ENCODE data around the gene NHEJ1. TPM values are rescaled to one million over a fixed set of nuclear protein-coding genes. Genes with fewer than 3 reads are reported as not detected.

The NHEJ1 gene
- total RNA-seq, 2 experiments from 2014 or later, result 12.7 to 14.3 TPM

GRCh38 chr2:219035942-219036341 lies 124.7 kb downstream of the NHEJ1 start:
- no TSS peak for BruUV-seq (replicated peaks)
- POLR2A ChIA-PET, result no interaction called here
- Histone ChIP-seq H3K27ac (ENCODE audit: low read depth, low read length, poor library complexity, severe bottlenecking) (no peak overlapping the region), H3K79me2 (ENCODE audit: insufficient read depth, low read depth, low read length) (no peaks in the 10 kb centered on the region), H3K36me3 (ENCODE audit: insufficient read depth, low read length) (no peaks in the 10 kb centered on the region), H3K4me2 (ENCODE audit: low read length) (no peak overlapping the region), H2AFZ (ENCODE audit: low read length) (no peak overlapping the region), H3K9me3 (ENCODE audit: low read length) (no peaks in the 10 kb centered on the region), H3K9me2 (ENCODE audit: insufficient read depth, low read length) (no peaks in the 10 kb centered on the region), H4K20me1 (ENCODE audit: insufficient read depth, low read length) (no peaks in the 10 kb centered on the region), H3K4me1 (ENCODE audit: insufficient read depth, low read length, poor library complexity, severe bottlenecking) (no peaks in the 10 kb centered on the region), H3K4me3 (ENCODE audit: low read depth, low read length, poor library complexity, severe bottlenecking) (no peak overlapping the region)
- intact Hi-C loops (cut with micrococcal nuclease; ENCODE audit: unreplicated experiment), result no loop called here
- no peak for DNase-seq (ENCODE audit: low spot score)
- CTCF ChIA-PET (ENCODE audit: unreplicated experiment), result no interaction called here
- no peak for TF ChIP-seq CTCF (conservative IDR thresholded peaks at IDR 0.05; ENCODE audit: low read length)

GRCh38 chr2:219034823-219035222 lies 125.8 kb downstream of the NHEJ1 start:
- Histone ChIP-seq H4K20me1 (ENCODE audit: insufficient read depth, low read length) (no peaks in the 10 kb centered on the region), H3K4me2 (ENCODE audit: low read length) (no peak overlapping the region), H3K4me3 (ENCODE audit: low read depth, low read length, poor library complexity, severe bottlenecking) (no peak overlapping the region), H3K4me1 (ENCODE audit: insufficient read depth, low read length, poor library complexity, severe bottlenecking) (no peaks in the 10 kb centered on the region), H3K9me3 (ENCODE audit: low read length) (no peaks in the 10 kb centered on the region), H3K27ac (ENCODE audit: low read depth, low read length, poor library complexity, severe bottlenecking) (no peak overlapping the region), H3K79me2 (ENCODE audit: insufficient read depth, low read depth, low read length) (no peaks in the 10 kb centered on the region), H3K9me2 (ENCODE audit: insufficient read depth, low read length) (no peaks in the 10 kb centered on the region), H2AFZ (ENCODE audit: low read length) (no peak overlapping the region), H3K36me3 (ENCODE audit: insufficient read depth, low read length) (no peaks in the 10 kb centered on the region)
- DNase-seq (ENCODE audit: low spot score), result no peak
- intact Hi-C loops (cut with micrococcal nuclease; ENCODE audit: unreplicated experiment), result no loop called here
- TF ChIP-seq EZH2phosphoT487 (IDR thresholded peaks at IDR 0.05; ENCODE audit: borderline replicate concordance, low read depth, low read length), result no peak
- TF ChIP-seq CTCF (conservative IDR thresholded peaks at IDR 0.05; ENCODE audit: low read length), result no peak
- CTCF ChIA-PET (ENCODE audit: unreplicated experiment), result no interaction called here
- POLR2A ChIA-PET, result no interaction called here
- no TSS peak for BruUV-seq (replicated peaks)

- Histone ChIP-seq H3K27ac (ENCODE audit: low read depth, low read length, poor library complexity, severe bottlenecking) (no peak overlapping the region), H3K9me3 (ENCODE audit: low read length) (no peaks in the 10 kb centered on the region), H3K4me3 (ENCODE audit: low read depth, low read length, poor library complexity, severe bottlenecking) (no peak overlapping the region), H4K20me1 (ENCODE audit: insufficient read depth, low read length) (no peaks in the 10 kb centered on the region), H3K36me3 (ENCODE audit: insufficient read depth, low read length) (no peaks in the 10 kb centered on the region), H3K4me2 (ENCODE audit: low read length) (no peak overlapping the region), H3K9me2 (ENCODE audit: insufficient read depth, low read length) (no peaks in the 10 kb centered on the region), H3K79me2 (ENCODE audit: insufficient read depth, low read depth, low read length) (no peaks in the 10 kb centered on the region), H2AFZ (ENCODE audit: low read length) (no peak overlapping the region), H3K4me1 (ENCODE audit: insufficient read depth, low read length, poor library complexity, severe bottlenecking) (no peaks in the 10 kb centered on the region)
- CTCF ChIA-PET (ENCODE audit: unreplicated experiment), result interaction anchor here (0.5 kb wide), 1 partner anchor 162 kb away, joined by 3 read pairs; no protein-coding TSS in a partner anchor
- POLR2A ChIA-PET, result interaction anchor here (0.6 to 0.9 kb wide), 2 partner anchors 21 to 126 kb away, joined by 3 read pairs; no protein-coding TSS in a partner anchor
- no peak for TF ChIP-seq CTCF (conservative IDR thresholded peaks at IDR 0.05; ENCODE audit: low read length)
- TF ChIP-seq EZH2phosphoT487 (IDR thresholded peaks at IDR 0.05; ENCODE audit: borderline replicate concordance, low read depth, low read length), result no peak
- intact Hi-C loops (cut with micrococcal nuclease; ENCODE audit: unreplicated experiment), result no loop called here
- BruUV-seq (replicated peaks), result no TSS peak
- DNase-seq (ENCODE audit: low spot score), result no peak
Observed at GRCh38 chr2:219032051-219032745, 128.4 kb downstream of the NHEJ1 start.
